Right ventricle myocardium superior (tissue), 1 donor: Measurements from ENCODE around the gene SLC2A5. TPM values are rescaled to one million over a fixed set of nuclear protein-coding genes. Genes with fewer than 3 reads are reported as not detected.

Experiments used
- ATAC-seq: fragments of 200-7000 bp; cut with Tn5 transposase; one replicate; pipeline ENCODE4 v1.9.1; 2020; ENCODE audit warnings: mild to moderate bottlenecking; ENCODE audit not compliant: poor library complexity
- DNase-seq: peaks from one replicate; pipeline ENCODE4 v3.0.0-alpha.2; 2020
- intact Hi-C: fragments of 100-400 bp; cut with DNase I; formaldehyde crosslinking; loops from one replicate; pipeline ENCODE4 v1.11.2; 2022
- long read RNA-seq: library from polyadenylated mRNA; unstranded; transcript quantifications from one replicate; pipeline ENCODE4 v2.0.0, GENCODE V29; 2021
- total RNA-seq: library from RNA; stranded (reverse); fragmentation: NEBNext Ultra II Directional; extraction: Animal tissue kit (Norgen Biotek cat#: 25700); gene quantifications from one replicate; pipeline ENCODE4 v1.2.1, GENCODE V29; 2021
- donor health status: DM: no; HTN: yes; CAD: no; lungs with severe emphysema.

SLC2A5 gene
- total RNA-seq, result 2.1 TPM
- long read RNA-seq, full-length matches to known transcripts, result 10 of 16 reads
- long read RNA-seq, partial matches to known transcripts, result 5 of 16 reads
- long read RNA-seq, other reads (novel, unspliced or antisense), result 1 of 16 reads

DNA sequence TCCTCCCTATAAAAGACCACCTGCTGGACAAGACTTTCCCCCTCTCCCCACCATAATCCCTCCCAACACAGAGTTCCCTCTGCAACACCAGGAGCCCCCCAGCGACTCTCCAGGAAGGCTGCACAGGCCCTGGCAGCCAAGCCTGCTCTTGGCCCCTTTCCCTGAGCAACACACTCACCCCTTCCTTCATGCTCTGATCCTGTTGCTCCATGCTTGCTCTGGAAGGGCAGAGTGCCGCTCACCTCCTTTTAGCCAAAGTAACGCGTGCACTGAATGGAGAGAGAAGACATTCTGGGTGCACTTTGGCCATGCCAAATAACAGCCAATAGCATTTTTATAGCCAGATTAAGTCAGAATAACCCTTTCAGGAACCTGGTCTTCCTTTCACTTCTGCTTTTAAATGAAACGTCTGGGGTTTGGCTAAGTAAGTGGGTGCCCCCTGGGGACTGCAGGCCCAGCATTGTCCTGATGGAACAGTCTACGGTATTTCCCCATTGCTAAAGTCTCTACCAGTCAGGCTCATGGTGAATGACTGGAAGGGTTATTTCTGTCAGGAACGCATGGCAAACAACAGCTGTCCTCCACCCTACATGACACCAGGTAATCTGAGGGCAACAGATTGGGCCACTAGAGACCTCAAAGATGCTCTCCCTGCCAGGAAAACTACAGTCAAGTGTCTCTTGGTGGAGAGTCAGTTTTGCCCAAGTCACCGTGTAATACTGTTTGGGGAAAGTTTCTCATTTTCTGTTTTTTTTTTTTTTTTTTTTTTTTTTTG, at the start of gene SLC2A5:
Gene SLC2A5 (minus strand): TSS at position 310 of the 775 bp plus-strand sequence. CDS start 99 bp downstream, at position 211.
- ATAC-seq, result peak; percentile 63
- peak; percentile 55 for DNase-seq
- intact Hi-C loops, result no loop called here

DNA sequence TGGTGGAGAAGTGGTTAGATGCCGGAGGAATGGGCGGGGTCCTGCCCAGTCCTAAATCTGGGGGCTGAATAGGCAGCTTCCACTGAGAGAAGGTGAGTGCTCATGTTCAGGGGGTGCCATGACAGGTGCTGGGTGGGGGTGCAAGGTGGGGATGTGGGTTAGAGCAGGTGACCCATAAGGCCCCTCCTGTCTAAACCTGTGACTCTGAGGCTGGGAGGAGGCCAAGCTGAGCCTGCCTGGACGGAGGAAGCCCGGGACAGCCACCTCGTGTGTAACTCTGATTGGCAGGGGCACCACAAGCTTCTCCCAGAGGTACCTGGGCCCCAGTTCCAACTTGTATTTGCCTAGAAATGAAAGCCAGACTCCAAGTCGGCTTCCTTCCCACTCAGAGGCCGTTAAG, 48.8 kb upstream of the SLC2A5 start:
- ATAC-seq (peak; percentile 33), DNase-seq (no peak)
- intact Hi-C loops, result no loop called here

DNA sequence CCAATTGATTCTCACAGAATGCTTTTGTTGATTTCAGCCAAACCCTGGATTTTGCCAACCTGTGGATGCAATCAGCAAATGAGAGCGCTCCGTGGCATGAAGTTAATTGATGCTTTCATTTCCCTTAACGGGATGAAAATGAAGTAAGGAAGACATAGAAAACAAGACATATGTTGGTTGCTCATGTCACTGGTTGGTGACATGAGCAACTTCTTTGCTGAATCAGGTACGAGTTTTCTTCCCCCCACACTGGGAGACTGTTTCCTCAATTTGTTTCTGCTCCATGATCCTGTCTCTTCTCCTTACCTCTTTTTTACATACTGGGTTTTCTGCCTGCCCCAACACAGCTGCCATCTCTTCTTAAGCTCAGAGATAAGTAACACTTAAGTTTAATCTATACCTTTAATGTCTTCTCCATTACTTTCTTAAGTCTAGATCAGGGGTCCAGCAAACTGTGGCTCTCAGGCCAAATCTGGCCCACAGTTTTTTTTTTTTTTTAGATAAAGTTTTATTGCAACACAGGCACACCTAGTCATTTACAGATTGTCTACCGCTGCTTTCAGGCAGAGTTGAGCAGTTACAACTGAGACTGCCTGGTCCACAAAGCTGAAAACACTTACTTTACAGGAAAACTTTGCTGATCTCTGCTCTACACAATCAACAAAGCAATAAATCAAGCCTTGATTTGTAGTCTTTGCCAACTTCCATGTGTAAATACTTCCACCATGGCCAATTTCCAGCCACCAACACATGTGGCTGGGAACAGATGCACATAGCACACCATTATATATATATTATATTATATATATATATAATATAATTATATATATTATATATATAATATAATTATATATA, 46.1 kb upstream of the SLC2A5 start:
- no peak for ATAC-seq
- intact Hi-C loops, result no loop called here
- DNase-seq, result no peak

DNA sequence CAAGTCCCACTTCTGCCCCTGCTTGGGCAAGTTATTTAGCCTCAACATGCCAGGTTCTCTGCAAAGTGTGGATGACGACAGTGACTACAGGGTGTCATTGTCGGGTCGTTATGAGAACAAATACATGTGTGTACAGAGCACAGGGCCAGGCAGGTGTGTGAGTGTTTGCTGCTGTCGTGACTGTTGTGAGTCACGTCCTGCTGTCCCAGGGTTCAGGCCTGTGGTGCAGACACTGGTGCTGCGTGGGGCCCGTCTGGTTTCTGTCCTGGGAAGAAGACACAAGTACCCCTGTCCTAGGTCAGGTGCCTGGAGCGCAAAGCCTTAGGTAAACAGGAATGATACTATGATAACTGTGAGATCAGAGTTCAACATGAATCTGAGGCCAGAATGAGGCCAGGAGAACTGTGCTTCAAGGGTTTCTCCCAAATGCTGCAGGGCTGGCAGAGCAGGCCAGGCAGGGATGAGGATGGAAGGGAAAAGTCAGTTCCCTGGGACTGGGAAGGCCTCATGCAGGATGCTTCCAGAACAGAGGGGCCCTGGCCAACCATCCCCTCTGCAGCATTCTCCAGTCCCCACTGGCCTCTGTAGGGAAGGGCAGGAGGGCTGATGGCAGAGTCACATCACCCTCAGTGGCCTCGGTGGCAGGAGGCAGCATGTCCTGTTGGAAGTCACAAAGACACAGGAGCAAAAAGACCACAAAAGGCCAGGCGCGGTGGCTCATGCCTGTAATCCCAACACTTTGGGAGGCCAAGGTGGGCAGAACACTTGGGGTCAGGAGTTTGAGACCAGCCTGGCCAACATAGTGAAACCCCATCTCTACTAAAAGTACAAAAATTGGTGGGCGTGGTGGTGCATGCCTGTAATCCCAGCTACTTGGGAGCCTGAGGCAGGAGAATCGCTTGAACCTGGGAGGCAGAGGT, 43.8 kb upstream of the SLC2A5 start:
- no peak for ATAC-seq
- no peak for DNase-seq
- intact Hi-C loops, result no loop called here

GRCh38 chr1:9111957-9112356, 42.5 kb upstream of the SLC2A5 start:
- no peak for ATAC-seq
- intact Hi-C loops, result loop anchor here (2.0 kb wide), 1 partner anchor 85 kb away; no protein-coding TSS in a partner anchor
- DNase-seq, result no peak

- DNase-seq (no peak), ATAC-seq (no peak)
- intact Hi-C loops, result loop anchor here (2.0 kb wide), 1 partner anchor 85 kb away; no protein-coding TSS in a partner anchor
These were observed 41.9 kb upstream of the SLC2A5 start for GRCh38 chr1:9111357-9111691.

DNA sequence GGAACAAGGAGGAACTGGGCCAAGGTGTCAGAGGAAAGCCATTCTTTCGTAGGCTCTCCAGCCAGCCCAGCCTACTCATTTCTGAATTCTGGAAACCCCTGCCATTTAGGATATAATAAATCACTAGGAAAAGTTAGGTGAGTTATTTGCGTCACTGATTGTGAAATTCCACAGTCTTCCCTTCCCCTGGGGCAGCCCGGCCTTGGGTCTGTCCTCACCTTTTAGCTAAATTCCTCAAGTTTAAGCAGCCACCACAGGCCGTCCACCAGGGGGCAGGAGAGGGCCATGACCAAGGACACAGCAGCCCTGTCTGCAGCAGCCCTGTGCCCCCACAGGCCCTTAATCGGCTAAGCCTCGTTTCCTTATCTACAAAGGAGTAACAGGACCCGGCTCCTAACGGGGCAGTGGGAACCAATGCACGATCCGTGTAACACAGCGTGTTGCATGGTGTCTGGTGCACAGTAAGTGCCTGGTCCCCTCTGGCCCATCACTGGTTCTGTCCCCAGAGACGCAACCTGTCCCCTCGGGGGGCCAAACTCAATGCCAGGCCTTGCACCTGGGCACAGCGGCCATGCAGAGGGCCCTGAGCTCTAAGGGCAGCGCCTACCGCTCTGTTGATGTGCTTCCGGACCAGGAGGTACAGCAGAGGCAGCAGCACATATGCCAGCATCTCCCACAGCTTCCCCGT, 41.4 kb upstream of the SLC2A5 start:
- intact Hi-C loops, result loop anchor here (2.0 kb wide), 1 partner anchor 86 kb away; no protein-coding TSS in a partner anchor
- ATAC-seq (peak; percentile 73), DNase-seq (peak; percentile 95)

- DNase-seq (no peak), ATAC-seq (peak; percentile 46)
- intact Hi-C loops, result no loop called here
These were observed 38.7 kb upstream of the SLC2A5 start for GRCh38 chr1:9108056-9108665.

- intact Hi-C loops, result no loop called here
- ATAC-seq (no peak), DNase-seq (no peak)
These were observed 37.7 kb upstream of the SLC2A5 start for GRCh38 chr1:9107136-9107535.

DNA sequence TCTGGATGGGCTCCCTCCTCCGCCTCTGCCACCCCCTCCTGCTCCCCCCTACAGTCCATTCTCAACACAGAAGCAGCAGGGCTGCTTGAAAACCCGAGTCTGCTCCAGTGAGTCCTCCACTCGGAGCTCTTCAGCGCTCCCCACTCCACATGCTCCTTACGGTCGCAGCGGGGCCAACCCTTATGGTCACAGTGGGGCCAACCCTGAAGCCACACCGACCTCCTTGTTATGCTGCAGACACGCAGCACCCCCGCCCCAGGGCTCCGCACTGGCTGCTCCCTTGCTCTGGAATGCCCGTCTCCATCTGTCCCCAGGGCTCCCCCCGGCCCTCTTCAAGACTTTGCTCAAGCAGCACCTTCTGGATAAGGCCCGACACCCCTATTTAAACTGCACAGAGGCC, 36.9 kb upstream of the SLC2A5 start:
- ATAC-seq (no peak), DNase-seq (no peak)
- intact Hi-C loops, result no loop called here

GRCh38 chr1:9105336-9105867, 36.0 kb upstream of the SLC2A5 start:
- ATAC-seq (no peak), DNase-seq (no peak)
- intact Hi-C loops, result no loop called here

DNA sequence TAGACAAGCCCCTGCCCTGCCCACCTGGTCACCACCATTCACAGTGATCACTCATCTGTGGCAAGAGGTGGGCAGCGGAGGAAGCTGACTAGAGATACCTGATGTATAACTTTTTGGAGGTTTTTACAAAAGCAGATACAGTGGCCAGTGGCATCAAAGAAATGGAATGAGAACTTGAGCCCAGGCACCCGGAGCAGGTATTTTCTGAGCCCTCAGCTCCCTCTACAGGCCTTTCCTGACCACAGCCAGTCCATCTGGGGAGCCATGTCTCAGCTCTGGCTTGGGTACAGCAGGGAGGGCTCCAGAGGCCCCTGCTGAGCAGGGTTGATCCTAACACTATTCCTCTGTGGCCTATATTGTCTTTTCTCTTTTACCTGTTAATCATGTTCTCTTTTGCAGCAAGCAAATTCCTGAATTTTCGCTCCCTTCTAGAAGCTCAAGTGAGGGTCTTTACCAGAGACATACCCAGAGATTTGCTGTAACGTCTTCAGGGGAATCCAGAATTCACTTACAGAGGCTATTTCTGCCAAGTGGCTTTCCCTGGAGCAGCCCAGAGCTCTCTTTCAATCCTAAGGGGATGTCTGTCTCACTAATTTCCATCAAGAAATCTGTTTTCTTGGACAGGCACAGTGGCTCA, 32.2 kb upstream of the SLC2A5 start:
- DNase-seq (no peak), ATAC-seq (peak; percentile 64)
- intact Hi-C loops, result loop anchor here (5.0 kb wide), 2 partner anchors 94 to 184 kb away; no protein-coding TSS in a partner anchor

DNA sequence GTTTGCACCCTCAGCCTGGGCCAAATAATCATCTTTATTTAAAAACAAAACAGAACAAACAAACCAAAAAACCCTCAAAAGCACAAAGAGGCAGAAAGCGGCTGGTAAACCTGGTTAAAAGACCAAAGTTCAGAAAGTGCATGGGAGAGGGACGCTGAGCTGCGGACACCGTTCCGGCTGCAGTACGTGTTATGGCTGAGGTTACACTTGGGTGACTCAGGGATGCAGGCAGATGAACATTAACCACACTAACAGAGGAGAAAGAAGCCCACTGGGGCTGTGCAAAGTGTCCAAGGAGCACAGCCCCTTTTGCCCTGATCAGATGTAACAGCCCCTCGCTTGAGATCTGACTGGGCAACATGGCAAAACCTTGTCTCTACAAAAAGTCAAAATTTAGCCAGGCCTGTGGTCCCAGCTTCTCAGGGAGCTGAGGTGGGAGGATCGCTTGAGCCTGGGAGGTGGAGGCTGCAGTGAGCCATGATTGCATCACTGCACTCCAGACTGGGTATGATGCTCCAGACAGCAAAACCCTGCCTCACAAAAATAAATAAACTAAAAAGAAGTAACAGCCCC, 31.1 kb upstream of the SLC2A5 start:
- no peak for DNase-seq
- ATAC-seq, result no peak
- intact Hi-C loops, result loop anchor here (5.0 kb wide), 2 partner anchors 93 to 183 kb away; no protein-coding TSS in a partner anchor

DNA sequence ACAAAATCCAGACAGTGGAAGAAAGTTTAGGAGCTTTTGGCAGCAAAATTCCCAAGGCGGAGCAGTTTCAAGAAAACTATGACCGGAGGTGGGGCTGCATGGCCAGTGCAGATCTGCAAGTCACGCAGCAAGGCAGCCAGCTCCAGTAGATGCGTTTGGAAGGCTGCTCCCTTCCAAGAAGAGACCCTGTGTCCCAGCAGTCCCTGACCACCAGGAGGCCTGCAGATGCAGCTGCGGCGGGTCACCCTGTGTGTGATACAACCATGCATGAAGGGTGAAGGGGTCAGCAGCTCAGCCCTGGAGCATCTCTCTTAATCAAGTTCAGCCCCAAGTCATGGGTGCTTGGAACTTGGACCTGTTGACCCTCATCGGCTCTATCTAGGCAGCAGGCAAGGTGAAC, 30.1 kb upstream of the SLC2A5 start:
- ATAC-seq, result no peak
- intact Hi-C loops, result no loop called here

GRCh38 chr1:9097947-9098705, 28.7 kb upstream of the SLC2A5 start:
- DNase-seq, result no peak
- ATAC-seq, result peak; percentile 57
- intact Hi-C loops, result no loop called here

More for the DNA sequence above, 30.1 kb upstream of the SLC2A5 start:
- no peak for DNase-seq

DNA sequence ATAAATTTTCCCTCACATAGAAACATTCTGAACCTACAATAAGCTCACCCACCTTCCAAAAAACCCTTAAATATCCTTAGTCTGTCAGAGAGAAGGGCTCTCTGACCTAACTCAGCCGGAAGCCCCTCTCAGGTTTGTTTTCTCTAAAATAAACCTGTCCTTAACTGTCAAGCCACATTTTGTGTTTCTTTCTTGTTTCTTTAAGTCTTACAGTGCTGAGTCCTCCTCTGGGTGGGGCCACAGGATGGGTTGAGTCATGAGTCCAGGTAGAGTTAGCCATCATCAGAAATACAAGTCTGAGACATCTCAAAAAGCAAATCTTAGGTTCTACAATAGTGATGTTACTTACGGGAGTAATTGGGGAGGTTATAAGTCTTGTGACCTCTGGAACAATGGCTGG, 26.4 kb upstream of the SLC2A5 start:
- intact Hi-C loops, result no loop called here
- ATAC-seq (no peak), DNase-seq (no peak)
